GM19099 (cell line): ENCODE measurements around the gene NCBP2L.

Experiments used
- POLR2A ChIP-seq: IDR thresholded peaks from 3 replicates; pipeline ENCODE4 v1.6.1; 2011; ENCODE audit warnings: low read depth; ENCODE audit not compliant: insufficient read length; ENCODE audit errors: extremely low read depth

Gene NCBP2L

GRCh38 chrX:107773206-107773605 is 4.3 kb upstream of the NCBP2L start:
- no peak for TF ChIP-seq POLR2A

DNA sequence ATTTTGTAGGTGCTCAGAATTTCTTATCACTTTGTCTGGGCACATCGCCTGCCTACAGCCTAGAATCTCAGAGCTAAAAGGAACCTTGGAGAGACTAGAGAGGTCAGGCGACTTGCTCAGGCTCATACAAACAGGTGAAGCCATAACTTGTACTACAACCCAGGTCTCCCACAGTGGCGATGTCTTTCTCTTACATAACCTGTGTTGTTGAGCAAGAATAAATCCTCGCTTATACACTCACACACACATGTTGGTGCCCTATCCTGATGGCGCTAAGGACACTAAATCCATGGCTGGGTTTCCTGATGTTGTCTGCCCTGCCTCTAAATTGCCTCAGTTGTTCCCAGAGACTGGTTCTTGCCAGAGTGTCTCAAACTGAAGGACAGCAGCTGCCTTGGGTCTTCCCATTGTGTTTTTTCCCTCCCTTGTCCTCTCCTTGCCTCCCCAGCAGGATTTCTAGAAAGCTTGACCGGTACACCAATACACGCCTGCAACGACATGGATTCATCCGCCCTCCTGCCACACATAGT is 3.6 kb upstream of the NCBP2L start:
- TF ChIP-seq POLR2A: no peak

- TF ChIP-seq POLR2A: no peak
Observed at GRCh38 chrX:107775000-107775733, 2.4 kb upstream of the NCBP2L start.

GRCh38 chrX:107775734-107776511 is 1.6 kb upstream of the NCBP2L start, which contains the start of gene TSC22D3:
TSS of gene TSC22D3 (minus strand) at chrX:107775787. CDS start at chrX:107775419, 368 bp downstream.
- TF ChIP-seq POLR2A: no peak

GRCh38 chrX:107776649-107777535 is 641 bp upstream of the NCBP2L start:
- no peak for TF ChIP-seq POLR2A

DNA sequence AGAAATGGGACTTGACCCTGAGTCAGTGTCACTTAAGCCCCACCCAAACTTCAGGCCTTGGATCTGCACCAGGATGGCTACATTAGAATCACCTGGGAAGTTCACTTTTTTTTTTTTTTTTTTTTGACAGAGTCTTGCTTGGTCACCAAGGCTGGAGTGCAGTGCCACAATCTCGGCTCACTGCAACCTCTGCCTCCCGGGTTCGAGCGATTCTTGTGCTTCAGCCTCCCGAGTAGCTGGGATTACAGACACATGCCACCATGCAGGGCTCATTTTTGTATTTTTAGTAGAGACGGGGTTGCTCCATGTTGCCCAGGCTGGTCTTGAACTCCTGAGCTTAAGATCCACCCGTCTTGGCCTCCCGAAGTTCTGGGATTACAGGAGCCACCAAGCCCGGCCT is 3.0 kb downstream of the NCBP2L start:
- no peak for TF ChIP-seq POLR2A

- no peak for TF ChIP-seq POLR2A
Observed at GRCh38 chrX:107787827-107788226, 10.3 kb downstream of the NCBP2L start.

- no peak for TF ChIP-seq POLR2A
Observed at GRCh38 chrX:107804427-107804826, 26.9 kb downstream of the NCBP2L start.

DNA sequence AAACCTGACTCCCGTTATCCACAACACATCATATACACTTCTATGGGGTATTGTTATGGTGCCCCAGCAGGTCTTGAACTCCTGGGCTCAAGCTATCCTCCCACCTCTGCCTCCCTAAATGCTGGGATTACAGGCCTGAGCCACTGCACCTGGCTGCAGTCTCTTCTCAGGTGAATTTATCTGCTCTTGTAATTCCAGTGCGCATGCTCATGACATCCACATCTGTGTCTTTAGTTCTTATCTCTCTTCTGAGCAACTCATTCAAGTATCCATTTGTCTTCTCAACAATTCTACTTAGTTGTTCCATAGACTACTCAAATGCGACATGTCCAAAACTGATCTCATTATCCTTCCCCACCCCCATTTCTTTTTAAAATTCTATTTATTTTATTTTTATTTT is 27.6 kb downstream of the NCBP2L start:
- TF ChIP-seq POLR2A: no peak

- no peak for TF ChIP-seq POLR2A
Observed at GRCh38 chrX:107818900-107819521, 41.5 kb downstream of the NCBP2L start.

GRCh38 chrX:107823042-107823441 is 45.5 kb downstream of the NCBP2L start:
- no peak for TF ChIP-seq POLR2A

- no peak for TF ChIP-seq POLR2A
Observed at GRCh38 chrX:107823456-107823855, 45.9 kb downstream of the NCBP2L start.

DNA sequence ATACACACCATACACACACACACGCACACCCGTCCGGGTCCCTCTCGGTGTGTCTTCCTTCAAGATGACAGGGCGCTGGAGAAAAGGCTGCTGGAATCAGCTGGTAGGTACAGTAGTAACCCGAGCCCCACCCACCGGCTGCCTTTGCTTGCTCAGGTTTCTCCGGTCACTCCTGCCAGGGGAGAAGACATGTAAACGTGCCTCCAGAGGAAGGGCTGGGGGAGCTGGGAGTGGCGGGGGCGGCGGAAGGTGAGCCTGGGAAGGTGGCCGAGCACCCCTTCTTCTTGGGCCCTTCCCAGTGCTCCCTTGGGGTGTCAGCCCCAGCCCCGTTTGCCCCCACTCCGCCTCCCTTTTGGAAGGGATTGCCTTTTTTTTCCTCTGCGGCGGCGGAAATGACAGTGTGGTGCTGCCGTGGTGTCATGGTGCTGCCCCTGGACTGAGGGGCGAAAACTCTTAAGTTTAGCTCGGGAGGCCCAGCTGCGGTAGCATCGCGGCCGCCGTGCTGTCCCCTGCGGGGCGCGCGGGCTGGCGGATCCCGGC is 48.2 kb downstream of the NCBP2L start, which contains the start of gene MID2:
Gene MID2, plus strand, starts transcription at position 169 of the 540 bp plus-strand sequence. CDS start 561 bp downstream, outside the sequence.
- TF ChIP-seq POLR2A: no peak
